ENCODE results near the gene NUP93.

- TF ChIP-seq YY1 (IDR thresholded peaks at IDR 0.05; ENCODE audit: insufficient read depth, insufficient read length) (no peak), SUZ12 (IDR thresholded peaks at IDR 0.05; ENCODE audit: extremely low read depth, insufficient read depth, insufficient read length) (no peak)
These were observed 138.2 kb downstream of the NUP93 start for GRCh38 chr16:56868175-56868574.
